22Rv1 (cell line): ENCODE data around the gene KIF12.

Source experiments
- H3K27ac ChIP-seq: fragments of 450-650 bp; 2 replicates; pipeline ENCODE4 v1.5.1; 2017
- CTCF ChIP-seq: fragments of 450-650 bp; IDR thresholded peaks from 2 replicates; pipeline ENCODE4 v1.5.1; 2017; ENCODE audit warnings: mild to moderate bottlenecking
- ZFX ChIP-seq: fragments of 450-650 bp; IDR thresholded peaks from 2 replicates; pipeline ENCODE4 v1.6.1; 2017; ENCODE audit warnings: antibody characterized with exemption, borderline replicate concordance

The KIF12 gene

GRCh38 chr9:114126247-114127060 is 27.4 kb upstream of the KIF12 start:
- no peak overlapping the region for H3K27ac ChIP-seq
- TF ChIP-seq CTCF: no peak

- no peak overlapping the region for H3K27ac ChIP-seq
- TF ChIP-seq CTCF: no peak
- TF ChIP-seq ZFX: no peak
Measured at GRCh38 chr9:114125476-114126013, 26.5 kb upstream of the KIF12 start.

GRCh38 chr9:114124666-114125475 is 25.8 kb upstream of the KIF12 start:
- no peak overlapping the region for H3K27ac ChIP-seq
- TF ChIP-seq ZFX: no peak
- no peak for TF ChIP-seq CTCF

GRCh38 chr9:114124138-114124537 is 25.0 kb upstream of the KIF12 start:
- no peak overlapping the region for H3K27ac ChIP-seq
- TF ChIP-seq CTCF (no peak), ZFX (no peak)

- no peak for TF ChIP-seq ZFX
- TF ChIP-seq CTCF: no peak
- no peak overlapping the region for H3K27ac ChIP-seq
Measured at GRCh38 chr9:114123031-114123977, 24.2 kb upstream of the KIF12 start.

GRCh38 chr9:114122136-114123027 is 23.3 kb upstream of the KIF12 start:
- no peak for TF ChIP-seq ZFX
- no peak overlapping the region for H3K27ac ChIP-seq
